ENCODE data around the gene RASAL2. TPM values are rescaled to one million over a fixed set of nuclear protein-coding genes. Genes with fewer than 3 reads are reported as not detected.

The RASAL2 gene
- total RNA-seq, 1 experiment from 2014 or later = 56.9 TPM

DNA sequence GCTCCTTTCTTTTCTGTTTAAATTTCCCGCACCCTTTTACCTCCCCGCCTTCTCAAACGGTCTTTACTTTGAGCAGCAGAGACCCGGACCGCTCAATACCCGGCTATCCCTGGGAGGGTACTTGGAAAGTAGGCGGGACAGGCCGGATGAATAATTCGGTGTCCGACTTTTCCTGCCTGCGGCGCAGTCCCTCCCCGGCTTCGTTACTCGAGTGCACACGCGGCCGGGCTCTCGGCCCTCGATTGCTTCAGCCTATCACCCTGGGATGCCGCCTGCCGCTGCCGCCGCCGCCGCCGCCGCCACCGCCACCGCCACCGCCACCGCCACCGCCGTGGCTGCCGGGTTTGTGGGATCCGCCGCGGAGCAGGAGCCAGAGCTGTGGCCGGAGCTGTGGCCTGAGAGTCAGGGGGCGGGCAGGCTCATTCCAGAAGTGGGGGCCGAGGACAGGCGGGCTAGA lies 382 bp upstream of the RASAL2 start:
- POLR2A ChIA-PET = interaction anchor here (0.6 to 9.0 kb wide), 31 partner anchors 8 to 206 kb away, joined by 3 to 100 read pairs (median 5); no protein-coding TSS in a partner anchor
- Mint-ChIP-seq H3K36me3 (ENCODE audit: insufficient read depth, unreplicated experiment) (no peaks in the 10 kb centered on the region), H3K4me3 (ENCODE audit: unreplicated experiment) (peak overlapping the region; percentile 82), H3K9me3 (ENCODE audit: unreplicated experiment) (no peaks in the 10 kb centered on the region), H3K27me3 (ENCODE audit: insufficient read depth, unreplicated experiment) (no peaks in the 10 kb centered on the region), H3K27ac (ENCODE audit: low read depth, unreplicated experiment) (peak overlapping the region; percentile 90), H3K4me1 (ENCODE audit: insufficient read depth, unreplicated experiment) (peaks cover 39% of the 10 kb centered on the region)
- BruUV-seq (replicated peaks) = no TSS peak
- DNase-seq (ENCODE audit: unreplicated experiment) = peak; percentile 98
- CTCF ChIA-PET = interaction anchor here (0.6 to 4.3 kb wide), 25 partner anchors 9 to 206 kb away, joined by 3 to 47 read pairs (median 4); no protein-coding TSS in a partner anchor
- intact Hi-C loops (cut with micrococcal nuclease) = loop anchor here (1.0 to 5.0 kb wide), 4 partner anchors 38 to 190 kb away; no protein-coding TSS in a partner anchor
- TF ChIP-seq, protein P1, sequence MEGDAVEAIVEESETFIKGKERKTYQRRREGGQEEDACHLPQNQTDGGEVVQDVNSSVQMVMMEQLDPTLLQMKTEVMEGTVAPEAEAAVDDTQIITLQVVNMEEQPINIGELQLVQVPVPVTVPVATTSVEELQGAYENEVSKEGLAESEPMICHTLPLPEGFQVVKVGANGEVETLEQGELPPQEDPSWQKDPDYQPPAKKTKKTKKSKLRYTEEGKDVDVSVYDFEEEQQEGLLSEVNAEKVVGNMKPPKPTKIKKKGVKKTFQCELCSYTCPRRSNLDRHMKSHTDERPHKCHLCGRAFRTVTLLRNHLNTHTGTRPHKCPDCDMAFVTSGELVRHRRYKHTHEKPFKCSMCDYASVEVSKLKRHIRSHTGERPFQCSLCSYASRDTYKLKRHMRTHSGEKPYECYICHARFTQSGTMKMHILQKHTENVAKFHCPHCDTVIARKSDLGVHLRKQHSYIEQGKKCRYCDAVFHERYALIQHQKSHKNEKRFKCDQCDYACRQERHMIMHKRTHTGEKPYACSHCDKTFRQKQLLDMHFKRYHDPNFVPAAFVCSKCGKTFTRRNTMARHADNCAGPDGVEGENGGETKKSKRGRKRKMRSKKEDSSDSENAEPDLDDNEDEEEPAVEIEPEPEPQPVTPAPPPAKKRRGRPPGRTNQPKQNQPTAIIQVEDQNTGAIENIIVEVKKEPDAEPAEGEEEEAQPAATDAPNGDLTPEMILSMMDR (IDR thresholded peaks at IDR 0.05; ENCODE audit: unreplicated experiment) = no peak

DNA sequence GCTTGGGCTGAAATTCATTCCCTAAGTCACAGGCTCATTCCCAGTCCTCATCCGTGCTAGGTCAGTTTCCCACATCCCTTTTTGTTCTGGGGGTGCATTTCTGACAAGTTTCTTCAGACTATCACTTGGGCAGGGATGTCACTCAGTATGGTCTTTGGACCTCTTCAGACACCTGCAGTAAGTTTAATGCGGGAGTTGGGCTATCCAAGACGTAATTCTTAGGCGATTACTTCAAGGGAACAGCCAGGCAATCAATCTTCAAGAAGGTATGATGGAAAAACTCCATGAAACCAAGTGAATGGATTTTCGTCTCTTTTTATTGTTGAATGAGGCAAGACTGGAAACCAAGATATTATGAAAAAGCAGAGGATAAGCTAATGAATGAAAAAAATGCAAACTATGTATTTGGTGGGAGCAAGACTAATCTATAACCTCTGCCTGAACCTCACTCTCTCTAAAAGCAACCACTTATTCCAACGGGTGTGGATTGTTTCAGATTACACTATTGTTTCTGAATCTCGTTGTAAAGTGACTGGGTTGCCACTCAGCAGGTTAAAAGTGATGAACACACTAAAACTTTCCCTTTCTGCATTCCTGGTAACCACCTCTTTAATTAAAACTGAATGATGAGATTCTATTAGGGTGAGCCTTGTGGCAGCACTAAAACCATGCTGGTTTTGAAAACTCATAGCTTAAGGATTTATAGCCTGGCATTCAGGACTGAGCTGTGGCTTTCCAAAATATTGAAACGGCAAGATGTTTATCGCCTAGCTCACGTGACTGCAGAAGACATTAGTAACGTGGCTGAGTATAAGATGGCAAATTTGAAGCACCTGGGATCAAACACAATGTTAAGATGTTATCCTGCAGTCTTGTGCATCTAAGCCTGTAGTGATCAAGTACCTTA lies 1.1 kb downstream of the RASAL2 start:
- Mint-ChIP-seq H3K27ac (ENCODE audit: low read depth, unreplicated experiment) (peak overlapping the region; percentile 96), H3K4me3 (ENCODE audit: unreplicated experiment) (peak overlapping the region; percentile 82), H3K4me1 (ENCODE audit: insufficient read depth, unreplicated experiment) (peaks cover 43% of the 10 kb centered on the region), H3K27me3 (ENCODE audit: insufficient read depth, unreplicated experiment) (no peaks in the 10 kb centered on the region), H3K36me3 (ENCODE audit: insufficient read depth, unreplicated experiment) (no peaks in the 10 kb centered on the region), H3K9me3 (ENCODE audit: unreplicated experiment) (no peaks in the 10 kb centered on the region)
- CTCF ChIA-PET = interaction anchor here (0.7 to 4.3 kb wide), 34 partner anchors 10 to 206 kb away, joined by 3 to 47 read pairs (median 5); no protein-coding TSS in a partner anchor
- TF ChIP-seq, protein P1 (IDR thresholded peaks at IDR 0.05; ENCODE audit: unreplicated experiment) = no peak
- peak; percentile 51 for DNase-seq (ENCODE audit: unreplicated experiment)
- BruUV-seq (replicated peaks) = TSS peak; percentile 49
- POLR2A ChIA-PET = interaction anchor here (0.6 to 9.0 kb wide), 36 partner anchors 10 to 1110 kb away, joined by 3 to 100 read pairs (median 4); no protein-coding TSS in a partner anchor
- intact Hi-C loops (cut with micrococcal nuclease) = loop anchor here (1.0 to 5.0 kb wide), 4 partner anchors 31 to 136 kb away; no protein-coding TSS in a partner anchor

DNA sequence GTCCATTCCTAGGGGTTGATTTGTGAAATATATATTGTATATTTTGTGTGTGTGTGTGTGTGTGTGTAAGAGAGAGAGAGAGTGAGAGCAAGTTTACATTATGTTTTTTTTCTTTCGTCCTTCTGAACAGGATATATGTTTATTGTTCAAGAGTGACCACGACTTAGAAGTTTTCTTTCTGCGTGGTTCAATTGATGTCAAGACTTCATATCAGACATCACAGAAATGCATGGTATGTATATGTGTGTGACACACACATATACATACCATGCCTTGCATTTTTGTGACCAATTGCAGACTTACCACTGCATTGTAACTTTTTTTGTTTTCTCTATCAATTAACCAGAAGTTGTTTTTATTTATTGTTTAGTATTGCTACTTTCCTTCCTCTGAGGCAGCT lies 2.5 kb downstream of the RASAL2 start:
- H3K36me3 Mint-ChIP-seq (ENCODE audit: insufficient read depth, unreplicated experiment) = no peaks in the 10 kb centered on the region
- H3K9me3 Mint-ChIP-seq (ENCODE audit: unreplicated experiment) = no peaks in the 10 kb centered on the region
- no peak for DNase-seq (ENCODE audit: unreplicated experiment)
- H3K4me3 Mint-ChIP-seq (ENCODE audit: unreplicated experiment) = peak overlapping the region; percentile 82
- ChIA-PET POLR2A (interaction anchor here (0.5 to 9.0 kb wide), 14 partner anchors 11 to 312 kb away, joined by 3 to 100 read pairs (median 5); no protein-coding TSS in a partner anchor), CTCF (interaction anchor here (0.6 to 3.7 kb wide), 11 partner anchors 10 to 1570 kb away, joined by 3 to 16 read pairs (median 4); no protein-coding TSS in a partner anchor)
- H3K27me3 Mint-ChIP-seq (ENCODE audit: insufficient read depth, unreplicated experiment) = no peaks in the 10 kb centered on the region
- H3K4me1 Mint-ChIP-seq (ENCODE audit: insufficient read depth, unreplicated experiment) = peaks cover 56% of the 10 kb centered on the region
- BruUV-seq (replicated peaks) = no TSS peak
- peak overlapping the region; percentile 96 for H3K27ac Mint-ChIP-seq (ENCODE audit: low read depth, unreplicated experiment)
- intact Hi-C loops (cut with micrococcal nuclease) = loop anchor here (5.0 kb wide), 1 partner anchor 96 kb away; no protein-coding TSS in a partner anchor
- TF ChIP-seq, protein P1 (IDR thresholded peaks at IDR 0.05; ENCODE audit: unreplicated experiment) = no peak

Measured in MCF 10A (cell line).